ENCODE results near the gene FOXD1. TPM values are rescaled to one million over a fixed set of nuclear protein-coding genes. Genes with fewer than 3 reads are reported as not detected.

FOXD1 gene
- total RNA-seq, 2 experiments from 2014 or later, result 0.99 to 1.5 TPM

DNA sequence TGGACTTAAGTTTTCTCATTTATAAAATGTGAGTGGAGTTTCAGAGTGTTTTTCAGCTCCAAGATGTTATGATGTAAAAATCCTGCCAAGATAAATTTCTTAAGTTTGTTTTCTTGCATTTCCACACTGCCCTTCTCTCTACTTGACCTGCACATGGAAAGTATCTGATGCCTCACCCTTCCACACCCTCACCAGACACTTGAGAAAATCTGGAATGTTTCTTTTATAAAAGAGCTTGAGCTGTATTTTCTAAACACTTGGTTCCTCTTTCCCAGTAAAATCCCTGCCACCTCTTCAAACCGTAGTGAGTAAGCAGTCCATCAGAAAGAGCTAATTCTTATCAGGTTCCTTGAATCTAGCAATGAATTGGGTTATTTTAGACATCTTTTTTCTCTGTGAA, 42.9 kb downstream of the FOXD1 start:
- no peak for DNase-seq
- H3K4me1 Mint-ChIP-seq (ENCODE audit: low read depth), result no peaks in the 10 kb centered on the region
- H3K27ac Mint-ChIP-seq, result no peak overlapping the region
- ChIA-PET CTCF (interaction anchor here (1.0 to 1.2 kb wide), 2 partner anchors 45 to 190 kb away, joined by 3 to 5 read pairs; no protein-coding TSS in a partner anchor), POLR2A (no interaction called here)
- no peak overlapping the region for H3K4me3 Mint-ChIP-seq
- peaks cover 14% of the 10 kb centered on the region for H3K27me3 Mint-ChIP-seq
- TF ChIP-seq, protein P1, sequence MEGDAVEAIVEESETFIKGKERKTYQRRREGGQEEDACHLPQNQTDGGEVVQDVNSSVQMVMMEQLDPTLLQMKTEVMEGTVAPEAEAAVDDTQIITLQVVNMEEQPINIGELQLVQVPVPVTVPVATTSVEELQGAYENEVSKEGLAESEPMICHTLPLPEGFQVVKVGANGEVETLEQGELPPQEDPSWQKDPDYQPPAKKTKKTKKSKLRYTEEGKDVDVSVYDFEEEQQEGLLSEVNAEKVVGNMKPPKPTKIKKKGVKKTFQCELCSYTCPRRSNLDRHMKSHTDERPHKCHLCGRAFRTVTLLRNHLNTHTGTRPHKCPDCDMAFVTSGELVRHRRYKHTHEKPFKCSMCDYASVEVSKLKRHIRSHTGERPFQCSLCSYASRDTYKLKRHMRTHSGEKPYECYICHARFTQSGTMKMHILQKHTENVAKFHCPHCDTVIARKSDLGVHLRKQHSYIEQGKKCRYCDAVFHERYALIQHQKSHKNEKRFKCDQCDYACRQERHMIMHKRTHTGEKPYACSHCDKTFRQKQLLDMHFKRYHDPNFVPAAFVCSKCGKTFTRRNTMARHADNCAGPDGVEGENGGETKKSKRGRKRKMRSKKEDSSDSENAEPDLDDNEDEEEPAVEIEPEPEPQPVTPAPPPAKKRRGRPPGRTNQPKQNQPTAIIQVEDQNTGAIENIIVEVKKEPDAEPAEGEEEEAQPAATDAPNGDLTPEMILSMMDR (IDR thresholded peaks at IDR 0.05), result no peak
- no peak for ATAC-seq
- intact Hi-C loops (cut with micrococcal nuclease), result no loop called here
- no peaks in the 10 kb centered on the region for H3K9me3 Mint-ChIP-seq
- H3K36me3 Mint-ChIP-seq (ENCODE audit: low read depth), result no peaks in the 10 kb centered on the region

DNA sequence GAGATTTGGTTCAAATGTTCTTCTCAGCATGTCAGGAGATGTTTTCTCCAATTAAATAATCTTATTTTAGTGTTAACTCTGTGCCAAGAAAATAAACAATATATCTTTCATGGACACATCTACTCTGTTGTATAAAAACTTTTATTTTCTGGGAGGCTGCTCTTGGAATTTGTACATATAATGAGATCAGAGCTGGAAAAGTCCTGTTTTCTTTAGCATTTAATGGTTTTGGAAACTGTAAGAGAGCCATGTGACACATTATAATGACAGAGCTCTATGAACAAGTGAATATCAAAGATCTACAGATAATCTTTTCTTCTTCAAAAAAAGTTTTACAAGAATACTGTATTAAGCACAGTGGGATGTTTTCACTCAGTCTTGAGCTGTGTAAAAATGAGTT, 48.8 kb downstream of the FOXD1 start:
- H3K36me3 Mint-ChIP-seq (ENCODE audit: low read depth), result no peaks in the 10 kb centered on the region
- ChIA-PET CTCF (no interaction called here), POLR2A (no interaction called here)
- H3K9me3 Mint-ChIP-seq, result no peaks in the 10 kb centered on the region
- no peaks in the 10 kb centered on the region for H3K4me1 Mint-ChIP-seq (ENCODE audit: low read depth)
- TF ChIP-seq, protein P1 (IDR thresholded peaks at IDR 0.05), result no peak
- no peak overlapping the region for H3K27ac Mint-ChIP-seq
- intact Hi-C loops (cut with micrococcal nuclease), result no loop called here
- DNase-seq (no peak), ATAC-seq (no peak)
- H3K4me3 Mint-ChIP-seq, result no peak overlapping the region
- peaks cover 14% of the 10 kb centered on the region for H3K27me3 Mint-ChIP-seq

Other genes starting within 250 kb of the FOXD1 start
- 1,000 to 10,000 TPM; 1,122 to 1,184 TPM for gene BTF3, start 49.7 kb upstream of the FOXD1 start, total RNA-seq
- 10 to 100 TPM; 20.2 to 22.0 TPM for gene ANKRA2, start 116.9 kb upstream of the FOXD1 start, total RNA-seq
- gene UTP15, start 117.0 kb upstream of the FOXD1 start, total RNA-seq, result 10 to 100 TPM; 30.6 to 34.6 TPM
- under 1 TPM in 1 of 2 experiments, not detected in 1; 0.05 TPM for gene ARHGEF28, start 177.4 kb upstream of the FOXD1 start, total RNA-seq